GM21529 (cell line): ENCODE measurements around the gene HYOU1.
A peak's percentile ranks its signal among the peaks of the same experiment; 100 is the strongest.
"Not testable (repeated sequence)": the region's sequence is repeated elsewhere in the genome, so short reads cannot be mapped to it uniquely, and the experiment has no call there.

ENCODE experiments used
- ATAC-seq: cut with Tn5 transposase; IDR thresholded peaks from one replicate; pipeline ENCODE4 v1.9.1; 2021; ENCODE audit not compliant: unreplicated experiment

Gene HYOU1

DNA sequence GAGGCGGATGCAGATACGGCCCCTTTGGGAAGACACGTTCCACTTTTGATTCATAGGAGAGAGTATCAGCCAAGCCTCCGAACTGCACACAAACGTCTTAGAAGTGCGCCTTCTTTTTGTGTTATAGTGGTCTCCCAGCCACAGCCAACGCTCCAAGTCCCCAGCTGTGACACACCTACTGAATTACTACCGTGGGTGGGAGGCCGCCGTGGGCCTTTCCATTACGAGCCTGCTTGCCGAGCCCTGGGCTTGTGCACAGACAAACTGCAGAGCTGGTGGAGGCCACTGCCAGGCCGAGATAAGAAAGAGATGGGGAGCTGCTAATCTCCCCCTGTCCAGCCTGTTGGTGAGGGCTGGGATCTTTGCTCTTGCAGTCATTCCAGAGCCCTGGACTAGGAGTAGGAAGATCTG, 28.4 kb upstream of the HYOU1 start:
- ATAC-seq: peak; percentile 23

DNA sequence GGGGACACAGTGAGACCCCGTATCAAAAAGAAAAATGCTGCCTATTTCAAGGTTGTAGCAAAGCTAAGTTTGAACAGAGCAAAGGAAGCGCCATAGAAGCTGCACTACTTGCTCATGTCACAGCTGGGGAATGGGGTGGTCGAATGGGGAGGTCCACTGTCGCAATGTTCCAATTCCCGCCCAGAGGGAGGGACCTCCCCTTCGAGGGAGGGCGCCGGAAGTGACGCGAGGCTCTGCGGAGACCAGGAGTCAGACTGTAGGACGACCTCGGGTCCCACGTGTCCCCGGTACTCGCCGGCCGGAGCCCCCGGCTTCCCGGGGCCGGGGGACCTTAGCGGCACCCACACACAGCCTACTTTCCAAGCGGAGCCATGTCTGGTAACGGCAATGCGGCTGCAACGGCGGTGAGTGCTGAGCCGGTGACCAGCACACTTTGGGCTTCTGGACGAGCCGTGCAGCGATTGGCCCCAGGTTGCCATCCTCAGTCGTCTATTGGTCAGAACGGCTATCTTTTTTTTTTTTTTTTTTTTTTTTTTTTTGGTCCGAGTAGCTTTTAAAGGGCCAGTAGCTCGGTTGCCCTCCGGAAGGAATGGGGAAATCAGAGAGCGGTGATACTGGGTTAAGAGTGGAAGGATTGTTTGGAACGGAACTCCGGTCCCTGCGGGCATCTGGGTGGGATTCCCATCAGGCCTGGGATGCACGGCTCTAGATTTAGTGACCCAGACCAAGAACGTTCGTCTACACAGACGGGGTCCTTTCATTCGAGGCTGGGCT, 27.8 kb upstream of the HYOU1 start, which contains the start of gene HMBS:
Gene HMBS, plus strand, starts transcription at position 219 of the 774 bp plus-strand sequence. Its CDS starts 153 bp downstream, at position 372.
- ATAC-seq: peak; percentile 86

DNA sequence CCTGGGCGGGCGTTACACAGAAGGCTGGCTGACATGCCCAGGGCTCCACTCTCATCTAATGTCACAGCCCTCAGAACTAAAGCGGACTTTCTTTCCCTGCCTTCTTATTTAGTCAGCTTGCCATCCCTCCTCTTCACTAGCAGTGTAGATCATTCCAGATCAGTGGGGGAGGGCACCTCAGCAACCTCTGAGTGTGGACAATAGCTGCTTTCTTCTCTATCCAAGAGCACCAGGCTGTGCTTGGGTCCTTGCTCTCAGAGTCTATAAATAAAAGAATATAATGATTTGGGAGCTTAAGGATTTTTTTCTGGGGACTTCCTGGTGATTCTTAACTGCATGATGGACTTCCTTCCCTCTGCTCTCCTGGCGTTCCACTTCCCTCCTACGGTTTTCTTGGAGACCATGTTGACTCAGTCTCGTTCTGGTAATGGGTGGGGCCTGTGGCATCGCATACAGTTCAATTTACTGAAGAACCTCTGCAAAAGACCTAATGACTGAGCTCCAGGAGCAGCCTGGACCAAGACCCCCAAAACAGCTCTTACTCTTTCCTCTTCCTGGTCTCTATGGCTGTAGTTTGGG, 24.8 kb upstream of the HYOU1 start:
- no peak for ATAC-seq

DNA sequence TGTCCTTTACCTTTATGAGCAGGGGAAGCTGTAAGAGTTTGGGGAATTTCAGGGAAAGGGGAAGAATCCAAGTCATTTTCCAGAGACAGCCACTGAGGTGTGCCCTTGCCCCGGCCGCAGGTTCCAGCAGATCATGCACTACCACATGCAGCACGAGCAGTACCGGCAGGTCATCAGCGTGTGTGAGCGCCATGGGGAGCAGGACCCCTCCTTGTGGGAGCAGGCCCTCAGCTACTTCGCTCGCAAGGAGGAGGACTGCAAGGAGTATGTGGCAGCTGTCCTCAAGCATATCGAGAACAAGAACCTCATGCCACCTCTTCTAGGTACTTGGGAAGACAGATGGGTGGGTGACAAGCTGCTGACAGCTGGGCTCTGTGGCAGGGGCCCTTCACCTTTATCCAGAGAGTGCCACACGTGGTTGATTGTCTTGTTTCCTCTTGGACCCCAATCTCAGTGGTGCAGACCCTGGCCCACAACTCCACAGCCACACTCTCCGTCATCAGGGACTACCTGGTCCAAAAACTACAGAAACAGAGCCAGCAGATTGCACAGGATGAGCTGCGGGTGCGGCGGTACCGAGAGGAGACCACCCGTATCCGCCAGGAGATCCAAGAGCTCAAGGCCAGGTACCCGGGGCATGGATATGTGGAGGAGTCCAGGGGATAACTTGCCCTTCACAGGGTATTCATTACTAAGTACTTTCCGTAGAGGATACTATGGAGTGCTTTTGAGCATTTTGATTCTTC, 21.8 kb upstream of the HYOU1 start:
- no peak for ATAC-seq

DNA sequence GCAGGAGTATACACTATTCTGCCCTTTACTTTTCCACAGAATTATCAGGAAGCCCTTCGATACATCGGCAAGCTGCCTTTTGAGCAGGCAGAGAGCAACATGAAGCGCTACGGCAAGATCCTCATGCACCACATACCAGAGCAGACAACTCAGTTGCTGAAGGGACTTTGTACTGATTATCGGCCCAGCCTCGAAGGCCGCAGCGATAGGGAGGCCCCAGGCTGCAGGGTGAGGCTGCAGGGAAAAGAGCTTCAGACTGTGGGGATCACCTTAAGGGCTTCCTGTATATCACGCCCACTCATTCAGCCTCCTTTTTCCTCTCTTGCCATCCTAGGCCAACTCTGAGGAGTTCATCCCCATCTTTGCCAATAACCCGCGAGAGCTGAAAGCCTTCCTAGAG, 20.8 kb upstream of the HYOU1 start:
- no peak for ATAC-seq

DNA sequence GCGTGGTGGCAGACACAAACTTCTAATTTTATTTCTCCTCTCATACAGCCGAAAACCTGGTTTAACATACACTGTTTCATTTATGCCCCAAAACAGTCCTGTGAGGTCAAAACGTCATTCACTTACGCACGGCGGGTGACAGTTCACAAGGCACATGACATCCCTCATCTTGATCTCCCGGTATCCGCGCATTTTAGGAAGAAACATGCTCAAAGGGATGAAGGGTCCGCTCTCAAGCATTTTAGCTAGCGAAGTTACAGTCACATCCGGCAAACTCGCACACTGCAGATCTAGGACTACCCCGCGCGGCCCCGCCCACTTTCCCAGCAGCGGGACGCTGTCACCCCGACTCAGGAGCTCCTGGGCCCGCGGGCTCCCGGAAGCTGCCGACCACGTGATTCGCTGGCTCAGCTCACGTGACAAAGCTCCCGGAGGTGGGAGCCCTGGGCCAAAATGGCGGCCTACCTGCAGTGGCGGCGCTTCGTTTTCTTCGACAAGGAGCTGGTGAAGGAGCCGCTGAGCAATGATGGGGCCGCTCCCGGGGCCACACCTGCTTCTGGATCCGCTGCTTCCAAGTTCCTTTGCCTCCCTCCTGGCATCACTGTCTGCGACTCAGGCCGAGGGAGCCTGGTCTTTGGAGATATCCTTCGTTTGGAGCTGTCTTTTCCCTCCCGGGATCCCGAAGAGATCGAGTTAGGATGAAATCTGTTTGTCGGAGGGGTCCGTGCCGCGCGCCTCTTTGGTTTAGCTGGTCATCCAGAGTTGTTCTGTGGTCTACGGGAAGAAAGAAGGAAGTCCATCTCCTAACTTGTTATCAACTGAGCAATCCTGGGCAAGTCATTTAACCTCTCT, 10.6 kb upstream of the HYOU1 start, which contains the start of gene VPS11:
Gene VPS11, plus strand, starts transcription at position 448 of the 852 bp plus-strand sequence. Its CDS starts 6 bp downstream, at position 454.
- peak; percentile 94 for ATAC-seq

DNA sequence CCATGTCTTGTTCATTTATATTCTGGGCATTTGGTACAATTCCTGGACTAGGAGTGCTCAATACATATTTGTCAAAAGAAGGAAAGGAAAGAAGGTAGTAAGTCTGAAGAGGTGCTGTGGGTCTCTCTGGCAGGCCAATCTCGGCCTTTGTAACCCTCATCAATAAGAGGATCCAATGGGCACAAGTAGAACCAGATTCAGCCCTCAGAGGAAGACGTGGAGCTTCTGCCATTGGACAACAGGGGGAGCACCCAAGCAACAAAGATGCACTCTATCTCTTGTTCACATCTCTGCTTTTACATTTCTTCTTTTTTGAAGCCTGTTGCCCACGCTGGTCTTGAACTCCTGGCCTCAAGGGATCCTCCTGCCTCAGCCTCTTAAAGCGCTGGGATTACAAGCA, 8.4 kb upstream of the HYOU1 start:
- ATAC-seq: no peak

DNA sequence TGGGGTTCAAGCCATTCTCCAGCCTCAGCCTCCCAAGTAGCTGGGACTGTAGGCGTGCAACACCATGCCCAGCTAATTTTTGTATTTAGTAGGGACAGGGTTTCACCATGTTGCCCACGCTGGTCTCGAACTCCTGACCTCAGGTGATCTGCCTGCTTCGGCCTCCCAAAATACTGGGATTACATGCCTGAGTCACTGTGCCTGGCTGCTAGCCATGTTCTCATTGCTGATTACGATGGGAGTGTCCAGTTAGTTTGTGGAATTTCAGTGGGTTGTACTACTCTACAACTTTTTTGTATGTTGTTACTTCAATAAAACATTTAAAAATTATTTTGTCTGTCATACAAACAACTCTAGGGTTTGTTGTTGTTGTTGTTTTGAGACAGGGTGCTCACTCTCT, 5.8 kb upstream of the HYOU1 start:
- no peak for ATAC-seq

DNA sequence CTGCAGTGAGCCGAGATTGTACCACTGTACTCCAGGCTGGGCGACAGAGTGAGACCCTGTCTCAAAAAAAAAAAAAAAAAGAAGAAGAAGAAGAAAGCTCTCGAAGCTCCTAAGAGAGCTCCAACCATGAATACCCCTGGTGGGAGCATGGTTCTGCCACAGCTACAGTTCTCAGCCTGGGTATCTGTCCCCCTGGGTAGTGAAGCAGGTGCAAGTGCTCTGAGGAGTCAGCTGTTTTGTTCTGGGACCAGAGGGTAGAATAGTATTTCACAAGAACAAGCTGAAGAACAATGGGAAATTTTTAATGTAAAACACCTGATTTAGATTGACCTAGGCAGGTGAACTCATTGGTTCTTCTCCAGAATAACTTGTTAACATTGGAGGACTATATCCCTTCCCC, 4.3 kb upstream of the HYOU1 start:
- ATAC-seq: no peak

DNA sequence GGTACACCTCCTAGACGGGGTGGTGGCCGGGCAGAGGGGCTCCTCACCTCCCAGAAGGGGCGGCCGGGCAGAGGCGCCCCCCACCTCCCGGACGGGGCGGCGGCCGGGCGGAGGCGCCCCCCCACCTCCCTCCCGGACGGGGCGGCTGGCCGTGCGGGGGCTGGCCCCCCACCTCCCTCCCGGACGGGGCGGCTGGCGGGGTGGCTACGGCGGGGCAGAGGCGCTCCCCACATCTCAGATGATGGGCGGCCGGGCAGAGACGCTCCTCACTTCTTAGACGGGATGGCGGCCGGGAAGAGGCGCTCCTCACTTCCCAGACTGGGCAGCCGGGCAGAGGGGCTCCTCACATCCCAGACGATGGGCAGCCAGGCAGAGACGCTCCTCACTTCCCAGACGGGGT, 2.1 kb upstream of the HYOU1 start:
- ATAC-seq: not testable (repeated sequence)

DNA sequence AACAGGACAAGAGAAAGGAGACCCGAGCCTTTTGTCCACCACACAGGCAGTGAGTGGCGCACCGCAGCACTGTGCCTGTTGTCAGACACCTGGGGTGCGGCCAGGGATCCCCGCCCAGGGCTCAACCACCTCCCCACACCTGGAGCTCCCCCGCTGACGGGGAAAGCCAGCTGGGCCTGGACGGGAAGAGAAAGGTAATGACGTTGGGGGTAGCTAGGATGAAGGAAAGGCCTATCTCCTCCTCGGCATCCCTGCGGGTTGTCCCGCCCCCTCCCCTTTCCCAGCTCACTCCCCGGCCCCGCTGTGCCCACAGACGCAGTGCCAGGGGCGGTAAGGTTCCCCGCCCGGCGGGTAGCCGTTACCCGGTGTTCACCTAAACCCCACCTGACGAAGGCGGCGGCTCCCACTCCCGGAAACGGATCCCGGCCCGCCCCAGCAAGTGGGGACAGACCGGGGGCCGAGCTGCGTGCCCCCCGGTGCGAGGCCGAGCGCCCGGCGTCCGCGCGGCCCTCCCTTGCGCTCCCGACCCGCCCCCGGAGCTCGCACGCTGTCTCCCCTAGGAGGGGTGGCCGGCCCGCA, 495 bp downstream of the HYOU1 start:
- ATAC-seq: peak; percentile 7

DNA sequence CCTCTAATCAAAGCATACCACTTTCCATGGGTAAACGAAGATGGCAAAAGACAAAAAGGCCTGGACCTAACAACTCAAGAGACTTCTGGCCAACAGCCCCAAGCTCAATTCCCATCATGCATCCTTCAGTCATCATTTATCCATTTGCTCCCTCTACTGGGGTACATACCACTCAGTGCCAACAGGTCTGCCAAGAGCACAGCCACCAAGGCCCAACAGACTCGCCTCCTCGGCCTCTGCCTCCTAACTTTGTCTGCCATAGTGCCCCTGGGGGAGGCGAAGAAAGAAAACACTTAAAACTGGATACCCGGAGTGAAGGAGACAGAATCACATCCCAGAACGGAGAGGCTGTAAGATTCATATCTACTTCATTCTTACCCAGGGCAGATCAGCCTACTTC, 1.1 kb downstream of the HYOU1 start:
- ATAC-seq: no peak

DNA sequence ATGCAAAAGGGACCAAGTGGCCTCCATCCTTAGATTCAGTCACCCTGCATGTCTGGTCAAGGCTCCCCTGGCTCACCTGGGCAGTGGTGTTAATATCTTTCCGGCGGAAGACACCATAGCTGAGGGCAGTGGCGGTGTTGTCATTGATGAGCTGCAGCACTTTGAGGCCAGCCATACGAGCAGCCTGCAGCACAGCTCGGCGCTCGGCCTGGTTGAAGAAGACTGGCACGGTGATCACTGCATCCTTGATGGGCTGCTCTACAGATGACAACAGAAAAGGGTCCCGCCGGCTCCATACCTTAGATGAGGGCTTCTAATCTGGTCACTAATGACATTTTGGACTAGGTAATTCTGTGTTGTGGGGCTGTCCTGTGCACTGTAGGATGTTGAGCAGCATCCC, 2.6 kb downstream of the HYOU1 start:
- no peak for ATAC-seq

DNA sequence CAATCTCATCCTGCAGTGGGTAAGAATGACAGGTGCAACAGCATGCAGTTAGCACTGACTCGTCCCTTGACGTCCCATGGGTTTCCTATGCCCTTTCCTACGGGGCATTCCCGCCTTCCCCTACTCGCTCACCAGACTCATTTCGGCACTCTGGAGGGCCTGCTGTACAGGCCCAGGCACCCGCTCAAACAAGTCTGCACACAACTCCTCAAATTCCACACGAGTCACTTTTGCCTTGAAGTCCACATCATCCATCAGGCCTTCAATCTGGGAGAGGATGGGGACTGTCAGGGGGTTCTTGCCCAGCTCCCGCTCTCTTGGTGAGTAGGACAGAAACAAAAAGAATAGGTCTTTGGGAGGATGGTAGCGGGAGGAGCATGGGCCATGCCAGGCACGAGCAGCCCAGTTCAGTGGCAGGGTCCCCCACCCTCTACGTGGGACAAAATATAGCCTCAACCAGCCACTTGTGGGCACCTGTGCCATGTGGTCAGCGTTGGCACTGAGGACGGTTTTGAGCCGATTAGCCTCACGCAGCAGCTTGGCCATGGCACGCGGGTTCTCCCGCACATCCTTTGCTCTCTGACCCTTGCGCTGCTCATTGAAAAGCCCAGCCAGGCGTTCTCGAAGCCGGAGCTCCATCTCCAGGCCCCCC, 4.7 kb downstream of the HYOU1 start:
- peak; percentile 11 for ATAC-seq

DNA sequence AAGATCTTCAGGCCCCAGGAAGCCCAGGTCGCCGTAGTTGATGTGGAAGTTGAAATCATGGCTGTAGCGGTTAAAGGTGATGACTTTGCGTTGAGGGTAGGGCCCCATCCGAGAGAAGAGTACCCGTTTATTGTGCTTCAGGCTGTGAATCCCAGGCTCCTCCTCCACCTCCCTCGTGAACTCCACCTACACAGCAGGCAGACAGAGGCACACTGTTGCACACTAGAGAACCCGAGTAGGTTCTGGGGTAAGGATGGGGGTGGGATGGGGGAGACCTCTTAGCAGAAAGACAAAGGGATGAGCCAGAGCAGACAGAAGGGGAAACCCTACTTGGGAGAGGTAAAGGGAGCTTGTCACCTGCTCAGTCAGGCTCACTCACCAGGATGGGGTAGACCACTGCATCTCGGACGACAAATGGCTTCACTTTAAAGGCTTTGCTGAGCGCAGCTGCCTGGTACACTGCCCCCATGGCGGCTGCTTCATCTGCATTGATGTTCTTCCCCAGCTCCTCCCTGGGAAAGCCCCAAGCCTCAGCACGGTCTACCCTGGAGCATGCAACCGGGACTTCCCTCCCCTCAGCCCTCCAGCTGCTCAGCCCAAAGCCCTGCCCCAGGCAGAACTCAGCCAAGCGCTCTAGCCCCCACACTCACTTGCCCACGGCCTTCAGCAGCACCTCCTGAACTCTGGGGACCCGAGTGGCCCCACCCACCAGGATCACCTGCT, 5.4 kb downstream of the HYOU1 start:
- ATAC-seq: peak; percentile 54

DNA sequence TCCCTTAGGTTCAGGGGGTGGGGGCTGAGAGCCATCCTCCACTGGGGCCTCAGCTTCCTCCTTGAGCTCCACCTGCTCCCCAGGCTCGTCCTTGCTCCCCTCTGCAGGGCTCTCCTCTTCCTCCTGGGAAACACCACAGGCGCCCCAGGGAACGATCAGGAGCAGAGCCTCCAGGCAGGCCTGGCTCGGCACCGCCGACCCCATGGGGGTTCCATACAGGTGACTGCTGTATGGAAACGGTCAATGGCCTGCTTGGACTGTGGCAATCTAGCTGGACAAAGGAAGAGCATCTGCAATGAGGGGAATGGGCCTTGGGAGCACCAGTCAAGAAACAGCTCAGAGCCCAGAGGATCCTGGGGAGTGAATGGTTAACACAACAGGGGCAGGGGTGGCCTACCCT, 7.9 kb downstream of the HYOU1 start:
- no peak for ATAC-seq

DNA sequence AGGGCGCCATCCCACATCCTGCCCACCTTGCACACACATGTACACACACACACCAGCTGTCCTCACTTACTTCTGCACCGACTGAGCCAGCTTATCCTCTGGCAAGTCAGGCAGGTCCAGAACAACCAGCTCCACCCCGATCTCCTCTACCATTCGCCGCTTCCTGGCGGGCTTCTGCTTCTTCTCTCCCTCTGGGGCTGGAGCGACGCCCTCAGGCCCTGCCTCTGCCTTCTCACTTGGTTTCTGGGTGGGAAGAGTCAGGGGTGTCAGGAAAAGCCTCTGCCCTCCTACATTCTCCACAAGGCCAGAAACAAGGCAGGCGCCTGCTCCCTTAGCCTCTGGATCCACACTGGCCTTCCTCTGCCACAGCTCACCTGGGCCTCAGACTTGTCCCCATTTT, 8.4 kb downstream of the HYOU1 start:
- ATAC-seq: no peak

DNA sequence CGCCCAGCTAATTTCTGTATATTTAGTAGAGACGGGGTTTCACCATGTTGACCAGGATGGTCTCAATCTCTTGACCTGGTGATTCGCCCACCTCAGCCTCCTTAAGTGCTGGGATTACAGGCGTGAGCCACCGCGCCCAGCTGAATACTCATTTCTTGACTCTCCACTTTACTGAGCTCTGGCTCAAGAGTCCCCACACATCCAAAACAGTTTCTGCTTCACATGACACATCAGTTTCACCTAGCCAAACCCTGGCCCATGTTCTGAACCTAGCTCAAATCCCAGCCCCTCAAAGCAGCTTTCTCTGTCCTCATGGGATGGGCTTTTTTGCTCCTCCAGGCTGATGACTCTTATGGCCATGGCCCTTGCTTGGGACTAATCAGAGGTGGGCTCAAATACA, 9.8 kb downstream of the HYOU1 start:
- no peak for ATAC-seq

DNA sequence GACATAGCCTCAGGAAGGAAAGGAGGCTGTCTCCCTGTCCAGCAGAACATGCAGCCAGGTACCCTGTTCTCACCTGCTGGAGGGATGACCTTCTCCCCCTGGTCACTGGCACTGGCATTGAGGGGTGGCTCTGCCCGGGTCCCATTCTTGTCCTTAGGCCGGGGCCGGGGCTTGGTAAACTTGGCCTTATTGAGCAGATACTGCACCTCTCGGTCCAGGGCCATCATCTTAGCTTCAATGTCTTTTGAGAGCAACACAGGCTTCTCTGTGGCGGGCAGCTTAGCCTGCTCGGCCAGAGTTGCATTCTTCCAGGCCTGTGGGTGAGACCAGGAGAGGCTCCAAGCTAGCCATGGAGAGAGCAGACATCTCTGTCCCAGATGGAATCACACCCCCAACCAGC, 10.5 kb downstream of the HYOU1 start:
- no peak for ATAC-seq
